Hepatic stellate cell (primary cell): ENCODE measurements around the gene ITLN1.
"Not testable (repeated sequence)": the region's sequence is repeated elsewhere in the genome, so short reads cannot be mapped to it uniquely, and the experiment has no call there.

ENCODE experiments used
- DNase-seq: peaks from one replicate; pipeline ENCODE4 v3.0.0; 2011; ENCODE audit warnings: low spot score

The ITLN1 gene

GRCh38 chr1:160882582-160882981 lies 2.4 kb downstream of the ITLN1 start:
- no peak for DNase-seq

DNA sequence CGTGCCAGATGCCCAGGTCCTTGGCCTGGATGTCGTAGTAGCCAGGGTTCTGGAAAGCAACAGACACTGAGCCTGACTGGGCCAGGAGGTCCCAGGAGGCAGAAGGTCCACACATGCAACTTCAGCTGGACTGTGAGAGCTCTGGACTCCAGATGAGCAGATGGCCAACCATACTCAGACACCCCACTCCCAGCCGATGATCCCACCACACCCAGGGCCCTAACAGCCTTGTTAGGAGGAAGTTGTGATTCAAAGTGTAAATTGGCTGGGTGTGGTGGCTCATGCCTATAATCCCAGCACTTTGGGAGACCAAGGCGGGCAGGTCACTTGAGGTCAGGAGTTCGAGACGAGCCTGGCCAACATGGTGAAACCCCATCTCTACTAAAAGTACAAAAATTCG lies 3.7 kb downstream of the ITLN1 start:
- DNase-seq: not testable (repeated sequence)

GRCh38 chr1:160880216-160880615 lies 4.8 kb downstream of the ITLN1 start:
- no peak for DNase-seq

- DNase-seq: no peak
Observed at GRCh38 chr1:160879056-160879455, 5.9 kb downstream of the ITLN1 start.

DNA sequence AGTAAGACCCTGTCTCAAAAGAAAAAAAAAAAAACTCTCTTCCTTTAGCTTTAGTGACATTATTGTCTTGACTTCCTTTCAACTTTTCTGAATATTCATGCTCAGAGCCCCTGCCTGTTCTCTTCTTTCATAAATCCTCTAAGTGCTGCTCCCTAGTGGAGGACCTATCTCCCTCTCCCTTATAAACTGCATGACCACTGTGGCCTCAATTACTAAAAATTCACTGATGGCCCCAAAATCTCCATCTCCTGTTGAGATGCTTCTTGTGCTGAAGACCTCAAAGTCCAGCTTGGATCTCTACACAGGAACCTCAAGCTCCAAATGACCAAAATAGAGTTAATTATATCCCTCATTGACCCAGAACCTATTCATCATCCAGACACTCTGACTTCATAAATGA lies 7.8 kb downstream of the ITLN1 start:
- DNase-seq: no peak

- DNase-seq: no peak
Observed at GRCh38 chr1:160876311-160876710, 8.7 kb downstream of the ITLN1 start.

DNA sequence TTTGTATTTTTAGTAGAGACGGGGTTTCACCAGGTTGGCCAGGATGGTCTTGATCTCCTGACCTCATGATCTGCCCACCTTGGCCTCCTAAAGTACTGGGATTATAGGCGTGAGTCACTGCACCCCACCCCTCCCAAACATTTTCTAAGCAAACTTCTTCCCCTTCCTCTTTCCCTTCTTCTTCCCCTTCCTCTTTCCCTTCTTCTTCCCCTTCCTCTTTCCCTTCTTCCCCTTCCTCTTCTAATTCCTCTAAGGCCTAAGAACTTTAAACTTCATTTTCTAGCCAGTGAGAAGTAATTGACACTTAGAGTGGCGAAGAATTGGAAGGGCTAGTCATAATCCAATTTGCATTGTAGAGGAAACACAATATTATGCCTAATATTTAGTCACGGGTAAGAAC lies 9.4 kb downstream of the ITLN1 start:
- DNase-seq: not testable (repeated sequence)

DNA sequence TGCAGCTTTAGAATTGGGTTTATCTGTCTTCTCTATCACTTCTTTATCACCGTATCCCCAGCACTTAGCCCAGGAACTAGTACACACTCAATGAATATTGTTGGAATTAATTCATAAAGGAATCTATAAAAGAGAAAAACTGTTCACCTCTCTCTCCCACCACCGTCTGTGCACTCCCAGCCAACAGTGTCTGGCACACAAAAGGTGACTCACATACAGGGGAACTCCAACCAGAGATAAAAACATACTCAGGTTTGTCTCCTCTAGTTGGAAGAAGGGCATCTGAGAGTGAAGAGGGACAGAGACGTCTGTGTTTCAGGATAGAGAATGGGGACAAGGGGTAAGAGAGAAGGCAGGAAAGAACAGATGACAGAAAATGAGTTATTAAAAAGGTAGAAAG lies 10.0 kb downstream of the ITLN1 start:
- no peak for DNase-seq

- no peak for DNase-seq
Observed at GRCh38 chr1:160868141-160868540, 16.8 kb downstream of the ITLN1 start.

DNA sequence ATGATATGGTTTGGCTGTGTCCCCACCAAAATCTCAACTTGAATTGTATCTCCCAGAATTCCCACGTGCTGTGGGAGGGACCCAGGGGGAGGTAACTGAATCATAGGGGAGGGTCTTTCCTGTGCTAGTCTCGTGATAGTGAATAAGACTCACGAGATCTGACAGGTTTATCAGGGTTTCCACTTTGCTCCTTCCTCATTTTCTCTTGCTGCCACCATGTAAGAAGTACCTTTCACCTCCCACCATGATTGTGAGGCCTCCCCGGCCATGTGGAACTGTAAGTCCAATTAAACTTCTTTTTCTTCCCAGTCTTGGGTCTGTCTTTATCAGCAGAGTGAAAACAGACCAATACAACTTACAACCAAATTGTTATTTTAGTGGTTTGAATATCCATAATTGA lies 17.3 kb downstream of the ITLN1 start:
- DNase-seq: not testable (repeated sequence)

DNA sequence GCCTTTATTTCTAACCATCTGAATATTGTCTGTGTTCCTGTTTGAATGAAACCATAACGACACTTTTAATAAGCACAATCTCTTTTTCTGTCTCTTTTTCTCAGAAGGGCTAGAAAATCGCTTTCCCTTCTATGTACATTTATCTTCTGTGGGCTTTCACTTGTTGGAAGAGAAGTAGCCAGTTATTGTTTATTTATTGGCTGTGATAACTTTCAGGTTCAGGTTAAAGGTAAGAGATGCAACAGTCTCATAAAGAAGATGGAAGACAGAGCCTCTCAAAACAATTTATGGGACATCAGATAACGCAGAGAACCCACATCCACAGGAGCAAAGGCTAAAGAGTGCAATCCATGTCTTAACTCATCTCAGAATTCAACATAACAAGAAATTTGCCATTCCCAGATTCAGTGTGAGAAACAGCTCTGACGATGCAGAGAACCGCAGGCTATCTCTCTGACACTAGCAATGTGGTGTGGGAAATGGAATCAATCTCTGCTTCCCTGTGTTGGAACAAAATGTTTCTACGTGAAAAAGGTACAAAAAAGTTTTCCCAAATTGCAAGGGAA lies 18.2 kb downstream of the ITLN1 start:
- no peak for DNase-seq

DNA sequence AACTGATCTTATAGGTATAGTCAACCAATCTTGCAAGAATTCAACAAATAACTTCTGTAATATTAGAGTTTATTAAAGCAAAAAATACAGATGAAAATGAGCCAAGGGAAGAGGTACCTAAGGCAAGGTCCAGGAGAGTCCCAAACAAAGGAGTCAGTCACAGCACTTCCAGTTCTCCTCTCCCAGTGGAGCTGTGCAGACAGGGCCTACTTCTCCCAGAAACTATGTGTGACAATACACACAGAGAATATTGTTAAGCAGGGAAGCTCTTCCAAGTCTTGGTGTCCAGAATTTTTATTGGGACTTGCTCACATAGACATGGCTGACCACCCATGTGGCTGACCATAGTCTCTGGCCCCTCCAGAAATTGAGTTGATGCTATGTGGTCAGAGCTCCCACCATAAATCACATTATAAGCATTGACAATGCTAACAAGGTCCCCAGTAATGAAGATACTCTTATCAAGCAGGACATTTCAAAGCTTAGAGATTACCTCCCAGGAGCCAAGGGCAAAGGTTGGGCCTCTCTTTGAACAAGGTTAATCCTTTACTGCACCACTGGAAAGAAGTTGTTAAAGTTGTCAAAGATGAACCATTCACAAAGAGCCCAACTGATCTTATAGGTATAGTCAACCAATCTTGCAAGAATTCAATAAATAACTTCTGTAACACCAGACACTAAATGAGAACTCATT lies 18.8 kb downstream of the ITLN1 start:
- no peak for DNase-seq

DNA sequence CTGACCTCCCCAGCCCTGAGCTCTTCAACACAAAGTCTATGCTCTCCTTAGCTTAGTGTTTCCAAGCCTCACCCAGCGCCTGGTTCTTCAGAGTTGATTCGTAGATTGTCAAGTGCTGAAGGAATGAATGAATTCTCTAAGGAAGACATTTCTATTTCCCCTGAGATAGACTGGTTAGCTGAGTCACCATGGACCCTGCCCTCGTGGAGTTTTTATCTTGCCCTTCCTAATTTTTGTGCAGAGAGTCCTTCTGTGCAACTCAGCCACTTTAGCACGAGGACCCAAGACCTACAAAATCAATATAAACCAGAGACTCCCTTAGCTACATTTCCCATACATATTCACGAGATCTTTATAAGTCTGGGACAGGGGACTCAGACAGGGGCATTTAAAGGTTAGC lies 19.6 kb downstream of the ITLN1 start:
- no peak for DNase-seq

DNA sequence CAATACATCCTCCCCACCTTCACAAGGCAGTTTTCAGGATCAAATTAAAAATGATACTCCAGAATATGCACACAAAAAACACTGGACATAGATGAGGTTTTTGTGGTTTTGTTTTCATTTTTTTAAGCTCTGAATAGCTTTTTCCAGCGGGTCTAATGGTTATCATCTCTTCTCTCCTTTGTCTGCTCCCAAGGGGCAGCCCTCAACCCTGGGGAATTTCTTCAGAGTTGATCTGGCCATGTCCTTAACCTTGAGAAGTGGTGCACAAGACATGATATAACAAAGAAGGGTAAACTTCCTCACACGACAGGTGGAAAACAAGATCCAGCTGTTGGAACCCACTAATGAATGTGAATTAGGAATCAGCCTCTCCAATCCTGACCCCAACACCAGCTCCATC lies 20.8 kb downstream of the ITLN1 start:
- no peak for DNase-seq

GRCh38 chr1:160863774-160864131 lies 21.2 kb downstream of the ITLN1 start:
- no peak for DNase-seq

DNA sequence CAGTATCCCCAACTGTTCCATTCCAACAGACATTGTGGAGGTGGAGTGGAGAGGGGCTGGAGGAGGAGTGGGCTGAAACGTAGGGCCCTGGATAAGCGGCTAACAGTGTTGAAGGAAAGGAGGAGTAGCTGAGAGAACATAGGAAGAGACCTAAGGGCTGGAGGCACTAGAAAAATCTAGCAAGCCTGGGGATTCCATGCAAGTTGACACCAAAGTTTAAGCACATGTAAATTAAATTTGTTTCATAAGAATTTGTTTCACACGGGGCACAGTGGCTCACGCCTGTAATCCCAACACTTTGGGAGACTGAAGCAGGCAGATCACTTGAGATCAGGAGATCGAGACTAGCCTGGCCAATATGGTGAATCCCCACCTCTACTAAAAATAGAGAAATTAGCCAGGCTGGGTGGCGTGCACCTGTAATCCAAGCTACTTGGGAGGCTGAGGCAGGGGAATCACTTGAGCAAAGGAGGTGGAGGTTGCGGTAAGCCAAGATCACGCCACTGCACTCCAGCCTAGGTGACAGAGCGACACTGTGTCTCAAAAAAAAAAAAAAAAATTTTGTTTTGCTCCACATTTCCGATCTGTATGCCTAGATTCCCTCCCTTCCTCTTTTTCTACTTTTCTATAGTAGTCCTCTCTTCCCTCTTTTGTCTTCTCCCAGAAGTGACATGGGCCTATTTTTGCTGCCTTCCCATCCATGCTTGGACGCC lies 21.8 kb downstream of the ITLN1 start:
- DNase-seq: no peak

GRCh38 chr1:160862203-160863060 lies 22.5 kb downstream of the ITLN1 start, which contains the start of gene CD244:
CD244 (minus strand) TSS chr1:160862887; CDS start chr1:160862677, 210 bp downstream.
- no peak for DNase-seq

DNA sequence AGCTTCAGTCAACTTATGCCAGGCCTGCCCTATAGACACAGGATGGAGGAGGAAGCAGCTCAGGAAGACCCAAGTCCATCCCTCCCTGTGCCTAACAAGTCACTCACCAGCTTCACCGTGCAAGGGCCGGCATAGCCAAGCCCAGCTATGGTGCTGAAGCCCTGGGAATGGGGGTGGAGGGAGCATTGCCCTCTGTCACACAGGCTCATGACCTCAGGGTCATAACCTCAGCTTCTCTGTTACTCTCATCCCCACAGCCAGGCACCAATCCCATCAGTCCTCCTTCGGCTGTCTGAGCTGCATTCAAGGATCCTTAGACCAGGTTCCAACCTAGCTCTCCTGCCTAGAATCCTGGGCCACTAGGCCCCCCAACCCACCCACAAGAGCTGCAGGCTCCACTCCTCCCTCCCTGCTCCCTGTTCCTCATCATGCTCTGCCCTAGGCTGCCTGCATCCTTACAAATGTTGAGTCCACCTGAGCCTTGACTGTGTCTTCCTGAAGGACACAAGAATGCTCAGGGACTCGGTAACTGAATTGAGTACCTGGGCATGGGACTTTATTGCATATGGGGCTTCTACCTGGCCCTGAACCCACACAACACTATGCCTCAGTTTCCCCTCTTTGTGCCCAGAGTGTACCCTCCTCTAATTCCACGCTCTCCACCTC lies 24.0 kb downstream of the ITLN1 start:
- DNase-seq: no peak

DNA sequence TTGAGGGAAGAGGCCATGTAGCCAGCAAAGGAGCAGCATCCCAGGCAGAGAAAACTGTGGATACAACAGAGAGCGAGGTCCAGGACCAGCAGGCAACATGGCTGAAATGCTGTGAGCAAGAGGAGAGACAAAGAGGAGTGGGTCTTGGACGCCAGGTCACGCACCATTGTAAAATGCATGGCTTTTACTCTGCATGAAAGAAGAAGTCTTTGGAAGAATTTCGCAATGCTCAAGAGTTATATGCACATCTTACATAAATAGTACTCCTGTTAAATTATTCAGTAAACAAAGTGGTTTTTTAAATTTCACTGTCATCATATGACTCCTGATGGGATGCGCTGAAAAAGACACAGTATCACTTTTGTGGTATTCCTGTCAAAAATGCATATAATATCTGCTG lies 25.8 kb downstream of the ITLN1 start:
- no peak for DNase-seq

GRCh38 chr1:160858507-160858906 lies 26.5 kb downstream of the ITLN1 start:
- DNase-seq: no peak

DNA sequence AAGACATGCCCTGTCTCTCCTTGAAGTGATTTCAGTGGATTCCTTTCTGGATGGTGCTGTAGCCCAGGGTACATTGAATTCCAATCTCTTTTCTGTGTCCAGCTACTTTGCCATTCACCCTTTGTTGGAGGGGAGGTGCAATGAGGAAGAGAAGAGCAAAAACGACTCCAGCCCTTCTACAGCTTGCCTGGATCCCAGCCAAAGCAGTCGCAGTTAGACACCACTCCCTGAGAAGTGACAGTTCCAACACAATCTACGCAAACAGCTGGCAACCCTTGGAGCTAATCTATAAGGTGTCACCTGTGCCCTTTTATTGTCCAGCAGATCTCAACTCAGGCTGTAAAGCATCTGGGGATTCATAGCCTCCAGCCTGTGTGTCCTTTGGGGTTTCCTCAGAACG lies 26.9 kb downstream of the ITLN1 start:
- DNase-seq: no peak
